Measurements from ENCODE around the gene GDPD3.

GDPD3 gene

DNA sequence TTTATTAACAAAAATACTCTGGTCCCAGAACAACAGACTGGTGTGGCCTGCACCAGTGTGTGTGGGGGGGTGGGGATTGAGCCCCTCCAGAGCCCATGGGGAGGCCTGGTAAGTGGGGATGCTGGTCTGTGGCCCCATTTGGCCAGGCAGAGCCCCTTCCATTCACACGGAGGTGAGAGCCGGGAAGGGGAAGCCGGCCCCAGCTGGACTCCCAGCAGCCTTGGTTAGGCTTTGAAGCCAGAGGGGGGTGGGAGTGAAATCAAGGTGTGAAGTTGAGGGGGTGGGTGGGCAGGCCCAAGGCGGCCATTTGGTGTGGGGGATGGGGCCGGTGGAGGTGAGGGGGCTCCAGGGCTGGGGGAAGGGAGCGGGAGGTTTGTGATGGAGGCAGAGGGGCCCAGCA is 27.5 kb downstream of the GDPD3 start:
- no peak overlapping the region for H3K27ac ChIP-seq (ENCODE audit: low read depth, low read length, severe bottlenecking)

DNA sequence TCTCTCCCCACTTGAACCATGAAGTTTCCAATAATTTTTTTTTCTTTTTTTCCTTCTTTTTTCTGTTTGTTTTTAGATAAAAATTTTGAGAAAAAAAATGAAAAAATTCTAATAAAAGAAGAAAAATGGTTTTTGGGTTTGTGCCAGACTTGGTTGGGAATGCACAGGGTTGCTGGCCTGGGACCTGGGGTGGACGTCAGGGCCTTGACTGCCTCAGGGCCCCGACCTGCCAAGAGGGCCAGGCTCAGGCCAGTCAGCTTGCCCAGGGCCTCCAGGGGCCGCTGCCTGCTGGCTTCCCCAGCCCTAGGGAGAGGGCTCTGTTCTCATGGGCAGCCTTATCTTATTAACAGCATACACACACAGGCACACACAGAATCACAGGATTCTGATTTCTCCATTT is 28.1 kb downstream of the GDPD3 start:
- Histone ChIP-seq H3K27ac (ENCODE audit: low read depth, low read length, severe bottlenecking) (no peak overlapping the region), H3K9me3 (ENCODE audit: control insufficient read depth, low read length) (no peaks in the 10 kb centered on the region), H3K4me3 (ENCODE audit: extremely low read depth, insufficient read depth, low read length, poor library complexity, severe bottlenecking) (no peak overlapping the region), H3K36me3 (ENCODE audit: control insufficient read depth, insufficient read depth, low read length) (peaks cover 74% of the 10 kb centered on the region), H3K4me1 (ENCODE audit: control insufficient read depth, insufficient read depth, low read length, poor library complexity, severe bottlenecking) (peaks cover 3% of the 10 kb centered on the region)
- 71 to 90% methylated on average over 2 to 3 of the region's 3 CpGs for WGBS, 2 experiments (ENCODE audit: insufficient coverage in 2 of 2)

More for the DNA sequence above, 27.5 kb downstream of the GDPD3 start:
- H3K4me3 ChIP-seq (ENCODE audit: extremely low read depth, insufficient read depth, low read length, poor library complexity, severe bottlenecking), result no peak overlapping the region
- peaks cover 9% of the 10 kb centered on the region for H3K4me1 ChIP-seq (ENCODE audit: control insufficient read depth, insufficient read depth, low read length, poor library complexity, severe bottlenecking)
- WGBS, 2 experiments (ENCODE audit: insufficient coverage in 2 of 2), result 65 to 66% methylated on average over 3 to 6 of the region's 6 CpGs
- H3K36me3 ChIP-seq (ENCODE audit: control insufficient read depth, insufficient read depth, low read length), result peaks cover 68% of the 10 kb centered on the region
- no peaks in the 10 kb centered on the region for H3K9me3 ChIP-seq (ENCODE audit: control insufficient read depth, low read length)

GRCh38 chr16:30084816-30085159 is 28.5 kb downstream of the GDPD3 start:
- Histone ChIP-seq H3K9me3 (ENCODE audit: control insufficient read depth, low read length) (no peaks in the 10 kb centered on the region), H3K36me3 (ENCODE audit: control insufficient read depth, insufficient read depth, low read length) (peaks cover 78% of the 10 kb centered on the region), H3K4me3 (ENCODE audit: extremely low read depth, insufficient read depth, low read length, poor library complexity, severe bottlenecking) (no peak overlapping the region), H3K4me1 (ENCODE audit: control insufficient read depth, insufficient read depth, low read length, poor library complexity, severe bottlenecking) (no peaks in the 10 kb centered on the region), H3K27ac (ENCODE audit: low read depth, low read length, severe bottlenecking) (no peak overlapping the region)
- 94 to 96% methylated on average over 15 to 17 of the region's 17 CpGs for WGBS, 2 experiments (ENCODE audit: insufficient coverage in 2 of 2)

DNA sequence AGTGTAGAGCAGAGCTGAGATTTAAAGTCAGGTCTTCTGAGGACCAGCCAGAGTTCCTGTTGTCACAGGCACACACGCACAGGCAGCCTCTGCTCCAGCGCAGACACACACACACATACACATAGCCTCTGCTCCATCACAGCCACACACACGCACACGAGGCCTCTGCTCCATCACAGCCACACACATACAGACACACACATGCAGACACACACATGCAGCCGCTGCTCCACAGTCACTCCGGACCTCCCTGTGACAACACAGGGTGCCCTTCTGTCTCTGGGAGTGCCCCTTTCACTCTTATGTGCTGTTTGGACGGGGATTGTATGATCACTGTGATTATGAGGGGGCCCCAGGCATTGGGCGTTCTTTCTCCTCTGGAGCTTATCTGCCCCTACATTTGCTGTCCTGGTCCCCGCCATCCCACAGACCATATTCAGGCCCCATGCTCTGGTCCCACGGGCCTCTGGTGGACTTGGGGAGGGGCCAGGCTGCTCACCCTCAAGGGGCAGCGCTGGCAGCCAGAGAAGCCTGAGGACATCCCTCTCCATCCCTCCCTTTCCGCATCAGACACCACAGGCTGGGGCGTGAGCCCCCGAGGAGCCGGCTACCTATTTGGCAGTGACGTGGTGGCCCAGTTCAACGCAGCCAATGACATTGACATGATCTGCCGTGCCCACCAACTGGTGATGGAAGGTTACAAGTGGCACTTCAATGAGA is 29.1 kb downstream of the GDPD3 start:
- H3K36me3 ChIP-seq (ENCODE audit: control insufficient read depth, insufficient read depth, low read length), result peaks cover 84% of the 10 kb centered on the region
- WGBS, 2 experiments (ENCODE audit: insufficient coverage in 2 of 2), result 90 to 95% methylated on average over 12 to 14 of the region's 18 CpGs
- no peaks in the 10 kb centered on the region for H3K4me1 ChIP-seq (ENCODE audit: control insufficient read depth, insufficient read depth, low read length, poor library complexity, severe bottlenecking)
- no peaks in the 10 kb centered on the region for H3K9me3 ChIP-seq (ENCODE audit: control insufficient read depth, low read length)
- no peak overlapping the region for H3K27ac ChIP-seq (ENCODE audit: low read depth, low read length, severe bottlenecking)
- H3K4me3 ChIP-seq (ENCODE audit: extremely low read depth, insufficient read depth, low read length, poor library complexity, severe bottlenecking), result no peak overlapping the region

GRCh38 chr16:30083216-30084055 is 29.9 kb downstream of the GDPD3 start:
- H3K4me1 ChIP-seq (ENCODE audit: control insufficient read depth, insufficient read depth, low read length, poor library complexity, severe bottlenecking), result no peaks in the 10 kb centered on the region
- H3K27ac ChIP-seq (ENCODE audit: low read depth, low read length, severe bottlenecking), result no peak overlapping the region
- H3K36me3 ChIP-seq (ENCODE audit: control insufficient read depth, insufficient read depth, low read length), result peaks cover 92% of the 10 kb centered on the region
- H3K9me3 ChIP-seq (ENCODE audit: control insufficient read depth, low read length), result no peaks in the 10 kb centered on the region
- 96 to 98% methylated on average over 20 to 21 of the region's 24 CpGs for WGBS, 2 experiments (ENCODE audit: insufficient coverage in 2 of 2)
- H3K4me3 ChIP-seq (ENCODE audit: extremely low read depth, insufficient read depth, low read length, poor library complexity, severe bottlenecking), result no peak overlapping the region

DNA sequence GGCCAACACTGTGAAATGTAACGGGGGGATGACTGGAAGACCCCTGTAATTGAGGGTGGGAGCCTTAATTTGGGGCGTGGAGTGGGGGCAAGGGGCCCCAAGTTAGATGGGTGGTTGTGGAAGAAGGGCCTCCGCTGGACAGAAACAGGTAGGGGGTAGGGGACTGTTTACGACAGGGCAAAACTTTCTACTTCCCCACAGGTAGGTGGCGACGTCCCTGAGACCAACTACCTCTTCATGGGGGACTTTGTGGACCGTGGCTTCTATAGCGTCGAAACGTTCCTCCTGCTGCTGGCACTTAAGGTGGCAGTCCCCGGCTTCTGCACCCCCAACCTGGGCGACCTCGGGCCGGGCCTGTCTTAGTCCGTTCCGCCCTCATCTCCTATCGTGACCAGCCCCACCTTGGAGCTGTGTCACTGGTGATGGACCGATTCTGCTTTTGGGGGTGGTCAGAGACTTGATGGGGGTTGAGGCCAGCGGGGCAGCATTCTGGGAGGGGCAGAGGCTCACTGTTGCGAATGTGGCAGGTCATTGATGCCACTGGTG is 30.7 kb downstream of the GDPD3 start:
- H3K36me3 ChIP-seq (ENCODE audit: control insufficient read depth, insufficient read depth, low read length), result peaks cover 97% of the 10 kb centered on the region

DNA sequence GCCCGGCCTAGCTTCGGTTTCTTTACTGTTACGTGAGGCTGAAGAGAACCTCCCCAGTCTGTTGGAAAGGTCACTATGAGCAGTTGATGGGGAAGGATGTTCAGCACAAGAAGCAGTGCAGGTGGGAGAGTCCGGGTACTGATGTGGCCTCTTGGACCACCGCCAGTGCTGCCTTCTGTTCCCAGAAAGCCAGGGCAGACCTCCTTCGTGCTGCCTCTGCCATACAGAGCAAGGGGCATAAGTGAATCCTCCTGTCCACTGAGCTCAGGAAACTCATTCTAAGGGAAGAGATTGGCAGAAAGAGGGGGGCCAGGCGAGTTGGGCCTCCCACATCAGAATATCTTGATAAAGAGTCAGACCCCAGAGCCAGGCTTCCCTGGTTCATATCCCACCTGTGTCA is 33.9 kb downstream of the GDPD3 start:
- peaks cover 11% of the 10 kb centered on the region for H3K4me1 ChIP-seq (ENCODE audit: control insufficient read depth, insufficient read depth, low read length, poor library complexity, severe bottlenecking)
- H3K4me3 ChIP-seq (ENCODE audit: extremely low read depth, insufficient read depth, low read length, poor library complexity, severe bottlenecking), result no peak overlapping the region
- peaks cover 76% of the 10 kb centered on the region for H3K36me3 ChIP-seq (ENCODE audit: control insufficient read depth, insufficient read depth, low read length)
- no peak overlapping the region for H3K27ac ChIP-seq (ENCODE audit: low read depth, low read length, severe bottlenecking)
- no peaks in the 10 kb centered on the region for H3K9me3 ChIP-seq (ENCODE audit: control insufficient read depth, low read length)
- WGBS, 2 experiments (ENCODE audit: insufficient coverage in 2 of 2), result 92 to 95% methylated on average over 6 to 7 of the region's 7 CpGs

More for the DNA sequence above, 30.7 kb downstream of the GDPD3 start:
- Histone ChIP-seq H3K4me3 (ENCODE audit: extremely low read depth, insufficient read depth, low read length, poor library complexity, severe bottlenecking) (no peak overlapping the region), H3K9me3 (ENCODE audit: control insufficient read depth, low read length) (no peaks in the 10 kb centered on the region), H3K27ac (ENCODE audit: low read depth, low read length, severe bottlenecking) (no peak overlapping the region), H3K4me1 (ENCODE audit: control insufficient read depth, insufficient read depth, low read length, poor library complexity, severe bottlenecking) (peaks cover under 1% of the 10 kb centered on the region)
- 88 to 94% methylated on average over 12 to 19 of the region's 20 CpGs for WGBS, 2 experiments (ENCODE audit: insufficient coverage in 2 of 2)

GRCh38 chr16:30078744-30079143 is 34.6 kb downstream of the GDPD3 start:
- H3K4me1 ChIP-seq (ENCODE audit: control insufficient read depth, insufficient read depth, low read length, poor library complexity, severe bottlenecking), result peaks cover 11% of the 10 kb centered on the region
- no peaks in the 10 kb centered on the region for H3K9me3 ChIP-seq (ENCODE audit: control insufficient read depth, low read length)
- H3K27ac ChIP-seq (ENCODE audit: low read depth, low read length, severe bottlenecking), result no peak overlapping the region
- no peak overlapping the region for H3K4me3 ChIP-seq (ENCODE audit: extremely low read depth, insufficient read depth, low read length, poor library complexity, severe bottlenecking)
- 93 to 97% methylated on average over 7 of the region's 7 CpGs for WGBS, 2 experiments (ENCODE audit: insufficient coverage in 2 of 2)
- H3K36me3 ChIP-seq (ENCODE audit: control insufficient read depth, insufficient read depth, low read length), result peaks cover 68% of the 10 kb centered on the region

GRCh38 chr16:30077656-30078055 is 35.7 kb downstream of the GDPD3 start:
- WGBS, 2 experiments (ENCODE audit: insufficient coverage in 2 of 2), result 92 to 98% methylated on average over 6 of the region's 6 CpGs

GRCh38 chr16:30076276-30076791 is 37.0 kb downstream of the GDPD3 start:
- WGBS, 2 experiments (ENCODE audit: insufficient coverage in 2 of 2), result 5 to 6% methylated on average over 31 to 32 of the region's 33 CpGs
- peaks cover 64% of the 10 kb centered on the region for H3K36me3 ChIP-seq (ENCODE audit: control insufficient read depth, insufficient read depth, low read length)
- peaks cover 11% of the 10 kb centered on the region for H3K4me1 ChIP-seq (ENCODE audit: control insufficient read depth, insufficient read depth, low read length, poor library complexity, severe bottlenecking)
- peak overlapping the region; percentile 95 for H3K4me3 ChIP-seq (ENCODE audit: extremely low read depth, insufficient read depth, low read length, poor library complexity, severe bottlenecking)
- peak overlapping the region; percentile 81 for H3K27ac ChIP-seq (ENCODE audit: low read depth, low read length, severe bottlenecking)
- no peaks in the 10 kb centered on the region for H3K9me3 ChIP-seq (ENCODE audit: control insufficient read depth, low read length)

More at GRCh38 chr16:30077656-30078055, 35.7 kb downstream of the GDPD3 start:
- Histone ChIP-seq H3K9me3 (ENCODE audit: control insufficient read depth, low read length) (no peaks in the 10 kb centered on the region), H3K4me3 (ENCODE audit: extremely low read depth, insufficient read depth, low read length, poor library complexity, severe bottlenecking) (no peak overlapping the region), H3K4me1 (ENCODE audit: control insufficient read depth, insufficient read depth, low read length, poor library complexity, severe bottlenecking) (peaks cover 11% of the 10 kb centered on the region), H3K36me3 (ENCODE audit: control insufficient read depth, insufficient read depth, low read length) (peaks cover 63% of the 10 kb centered on the region), H3K27ac (ENCODE audit: low read depth, low read length, severe bottlenecking) (no peak overlapping the region)
